ENCODE data around the gene OR6N1.

The OR6N1 gene

DNA sequence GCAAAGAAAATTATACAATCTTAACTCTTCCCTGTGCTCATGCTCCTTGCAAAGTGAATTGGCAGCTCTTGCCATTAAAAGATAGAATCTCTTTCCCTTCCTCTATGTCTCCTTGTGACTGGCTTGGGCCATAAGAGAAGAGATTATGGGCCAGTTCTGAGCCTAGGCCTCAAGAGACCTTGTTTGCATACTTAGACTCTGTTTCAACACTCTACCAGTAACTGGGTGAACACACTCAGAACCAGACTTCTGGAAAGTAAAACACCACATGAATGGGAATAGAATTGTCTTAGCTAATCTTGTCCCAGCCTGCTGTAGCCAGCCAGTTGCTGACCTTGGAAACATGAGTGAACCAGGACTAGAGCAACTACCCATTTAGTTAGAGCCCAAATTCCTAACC lies 36.1 kb downstream of the OR6N1 start:
- no peak for DNase-seq

- DNase-seq: no peak
Measured at GRCh38 chr1:158732524-158732923, 39.5 kb downstream of the OR6N1 start.

DNA sequence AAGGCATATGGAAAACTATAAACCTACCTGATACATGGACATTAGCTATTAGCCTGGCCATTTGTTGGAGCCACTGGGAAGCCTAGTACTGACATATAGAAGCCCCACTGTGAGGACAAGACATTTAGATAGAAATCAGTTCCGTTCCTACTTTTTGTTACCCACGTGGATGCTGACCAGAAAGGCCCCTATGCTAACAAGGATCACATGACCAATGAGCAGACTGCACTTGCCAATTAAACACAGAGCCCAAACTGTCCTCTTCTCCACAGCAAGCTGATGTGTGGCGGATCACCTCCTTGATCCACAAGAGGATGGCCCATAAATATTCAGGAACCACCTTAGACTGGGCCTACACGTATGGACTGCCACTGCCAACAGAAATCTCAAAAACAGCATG lies 40.3 kb downstream of the OR6N1 start:
- no peak for DNase-seq

GRCh38 chr1:158730453-158730852 lies 41.5 kb downstream of the OR6N1 start:
- DNase-seq: no peak

- no peak for DNase-seq
Measured at GRCh38 chr1:158728510-158729225, 43.3 kb downstream of the OR6N1 start.

- DNase-seq: no peak
Measured at GRCh38 chr1:158724442-158724841, 47.6 kb downstream of the OR6N1 start.

DNA sequence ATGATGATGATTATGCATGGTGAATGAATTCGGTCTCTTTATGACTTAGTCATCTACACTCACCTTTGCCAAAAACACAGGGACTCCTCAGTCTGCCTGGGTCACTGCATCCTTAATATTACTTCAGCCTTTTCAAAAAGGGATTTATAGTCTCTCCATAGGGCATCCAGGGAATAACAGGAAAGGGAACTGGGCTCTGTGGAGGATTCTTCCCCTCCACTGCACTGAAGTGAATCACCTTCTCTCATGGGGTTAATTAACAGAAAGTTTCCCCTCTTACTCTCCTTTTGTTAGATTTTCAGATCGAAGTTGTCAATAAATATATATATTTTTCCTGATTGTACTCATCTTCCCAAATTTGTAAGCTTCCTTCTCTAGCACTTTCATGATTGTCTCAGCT lies 51.4 kb downstream of the OR6N1 start, which contains the start of gene OR6K3:
Gene OR6K3, minus strand, starts transcription at position 101 of the 400 bp plus-strand sequence. CDS start 2,605 bp downstream, outside the sequence.
- DNase-seq: no peak

- DNase-seq: no peak
Measured at GRCh38 chr1:158719664-158720063, 52.3 kb downstream of the OR6N1 start.

GRCh38 chr1:158717344-158717743 lies 54.7 kb downstream of the OR6N1 start:
- no peak for DNase-seq

- DNase-seq: no peak
Measured at GRCh38 chr1:158716335-158716734, 55.7 kb downstream of the OR6N1 start.

- no peak for DNase-seq
Measured at GRCh38 chr1:158714754-158715153, 57.2 kb downstream of the OR6N1 start.

Data from cerebellar nuclear complex (tissue), 1 donor.